Measurements from ENCODE around the gene FNDC1. TPM values are rescaled to one million over a fixed set of nuclear protein-coding genes. Genes with fewer than 3 reads are reported as not detected.

Gene FNDC1
- total and polyA plus RNA-seq, 9 donors, result 0.08 to 7.3 (median 1.1) TPM

DNA sequence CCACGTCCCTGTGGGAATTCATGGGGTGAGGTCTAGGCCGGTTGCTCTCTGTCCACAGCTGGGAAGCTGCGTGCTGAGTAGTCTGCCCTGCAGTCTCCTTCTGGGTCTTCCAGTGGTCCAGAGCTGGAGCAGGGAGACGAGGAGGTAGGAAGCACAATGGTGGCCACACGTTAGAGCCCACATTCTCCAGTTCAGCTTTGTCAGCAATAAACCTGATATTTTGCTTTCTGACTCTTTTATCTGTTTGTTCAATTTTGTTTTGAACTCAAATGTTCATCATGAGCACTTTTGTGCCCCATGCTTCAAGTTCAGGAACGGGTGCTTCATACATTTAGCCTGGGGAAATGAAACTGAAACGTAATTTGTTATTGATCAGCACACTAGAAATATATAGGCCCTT, 21.3 kb downstream of the FNDC1 start:
- Histone ChIP-seq H3K4me3 (no peak overlapping the region), H3K36me3 (no peaks in the 10 kb centered on the region), H3K27me3 (no peaks in the 10 kb centered on the region), H3K4me1 (ENCODE audit: insufficient read depth) (no peaks in the 10 kb centered on the region), H3K9me3 (no peaks in the 10 kb centered on the region), H3K27ac (no peak overlapping the region)
- no peak for DNase-seq
- 80 to 83% (median 82%) methylated on average over 7 of the region's 7 CpGs for WGBS, 3 donors
- intact Hi-C loops (cut with DNase I), result no loop called here
- TF ChIP-seq POLR2A (IDR thresholded peaks at IDR 0.05) (no peak), EP300 (IDR thresholded peaks at IDR 0.05) (no peak)
- TF ChIP-seq, protein P1, sequence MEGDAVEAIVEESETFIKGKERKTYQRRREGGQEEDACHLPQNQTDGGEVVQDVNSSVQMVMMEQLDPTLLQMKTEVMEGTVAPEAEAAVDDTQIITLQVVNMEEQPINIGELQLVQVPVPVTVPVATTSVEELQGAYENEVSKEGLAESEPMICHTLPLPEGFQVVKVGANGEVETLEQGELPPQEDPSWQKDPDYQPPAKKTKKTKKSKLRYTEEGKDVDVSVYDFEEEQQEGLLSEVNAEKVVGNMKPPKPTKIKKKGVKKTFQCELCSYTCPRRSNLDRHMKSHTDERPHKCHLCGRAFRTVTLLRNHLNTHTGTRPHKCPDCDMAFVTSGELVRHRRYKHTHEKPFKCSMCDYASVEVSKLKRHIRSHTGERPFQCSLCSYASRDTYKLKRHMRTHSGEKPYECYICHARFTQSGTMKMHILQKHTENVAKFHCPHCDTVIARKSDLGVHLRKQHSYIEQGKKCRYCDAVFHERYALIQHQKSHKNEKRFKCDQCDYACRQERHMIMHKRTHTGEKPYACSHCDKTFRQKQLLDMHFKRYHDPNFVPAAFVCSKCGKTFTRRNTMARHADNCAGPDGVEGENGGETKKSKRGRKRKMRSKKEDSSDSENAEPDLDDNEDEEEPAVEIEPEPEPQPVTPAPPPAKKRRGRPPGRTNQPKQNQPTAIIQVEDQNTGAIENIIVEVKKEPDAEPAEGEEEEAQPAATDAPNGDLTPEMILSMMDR (IDR thresholded peaks at IDR 0.05), result no peak

DNA sequence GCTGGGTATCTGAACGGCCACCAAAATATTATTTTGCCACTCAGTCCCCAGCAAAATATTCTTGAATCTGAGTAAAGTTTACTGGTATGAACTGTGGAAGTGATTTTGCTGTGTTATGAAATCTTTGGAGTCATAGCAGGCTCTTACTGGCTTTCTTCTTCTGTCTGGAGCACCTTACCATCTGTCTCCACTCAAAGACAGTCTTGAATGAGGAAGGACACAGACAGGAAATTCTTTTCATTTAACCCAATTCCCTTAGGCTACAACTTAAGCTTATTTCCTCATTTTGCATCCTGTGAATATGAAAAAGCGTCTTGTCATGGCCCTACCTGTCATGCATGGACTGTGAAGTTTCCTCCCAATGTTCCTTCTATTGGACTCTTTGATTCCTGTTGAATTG, 24.7 kb downstream of the FNDC1 start:
- H3K9me3 ChIP-seq, result no peaks in the 10 kb centered on the region
- TF ChIP-seq POLR2A (IDR thresholded peaks at IDR 0.05) (no peak), EP300 (IDR thresholded peaks at IDR 0.05) (no peak)
- TF ChIP-seq, protein P1 (IDR thresholded peaks at IDR 0.05), result no peak
- 86 to 90% (median 88%) methylated on average over 2 of the region's 2 CpGs for WGBS, 3 donors
- no peak overlapping the region for H3K27ac ChIP-seq
- intact Hi-C loops (cut with DNase I), result no loop called here
- no peak overlapping the region for H3K4me3 ChIP-seq
- DNase-seq, result no peak
- H3K27me3 ChIP-seq, result no peaks in the 10 kb centered on the region
- H3K4me1 ChIP-seq (ENCODE audit: insufficient read depth), result no peaks in the 10 kb centered on the region
- H3K36me3 ChIP-seq, result no peaks in the 10 kb centered on the region

DNA sequence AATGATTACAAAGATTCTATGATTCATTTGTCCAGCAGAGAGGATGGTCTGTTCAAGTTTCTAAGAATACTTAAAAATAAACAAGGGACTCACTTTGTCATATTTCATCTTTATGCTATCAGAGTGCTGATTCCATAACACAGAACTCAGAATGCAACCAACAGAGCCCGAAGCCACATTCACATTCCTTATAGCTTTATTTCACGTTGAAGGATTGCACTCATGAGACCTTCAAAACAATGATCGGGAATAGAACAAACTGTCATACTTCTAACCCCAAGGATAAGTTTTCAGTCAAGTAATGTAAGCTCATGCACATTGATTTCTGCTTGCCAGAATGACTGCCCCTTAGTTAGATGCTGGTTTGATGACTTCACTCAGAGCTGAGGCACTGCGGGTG, 25.2 kb downstream of the FNDC1 start:
- no peak overlapping the region for H3K27ac ChIP-seq
- no peaks in the 10 kb centered on the region for H3K27me3 ChIP-seq
- 86 to 90% (median 90%) methylated on average over 4 of the region's 4 CpGs for WGBS, 3 donors
- H3K9me3 ChIP-seq, result no peaks in the 10 kb centered on the region
- no peak for DNase-seq
- TF ChIP-seq POLR2A (IDR thresholded peaks at IDR 0.05) (no peak), EP300 (IDR thresholded peaks at IDR 0.05) (no peak)
- TF ChIP-seq, protein P1 (IDR thresholded peaks at IDR 0.05), result no peak
- no peak overlapping the region for H3K4me3 ChIP-seq
- H3K4me1 ChIP-seq (ENCODE audit: insufficient read depth), result no peaks in the 10 kb centered on the region
- intact Hi-C loops (cut with DNase I), result no loop called here
- H3K36me3 ChIP-seq, result no peaks in the 10 kb centered on the region

DNA sequence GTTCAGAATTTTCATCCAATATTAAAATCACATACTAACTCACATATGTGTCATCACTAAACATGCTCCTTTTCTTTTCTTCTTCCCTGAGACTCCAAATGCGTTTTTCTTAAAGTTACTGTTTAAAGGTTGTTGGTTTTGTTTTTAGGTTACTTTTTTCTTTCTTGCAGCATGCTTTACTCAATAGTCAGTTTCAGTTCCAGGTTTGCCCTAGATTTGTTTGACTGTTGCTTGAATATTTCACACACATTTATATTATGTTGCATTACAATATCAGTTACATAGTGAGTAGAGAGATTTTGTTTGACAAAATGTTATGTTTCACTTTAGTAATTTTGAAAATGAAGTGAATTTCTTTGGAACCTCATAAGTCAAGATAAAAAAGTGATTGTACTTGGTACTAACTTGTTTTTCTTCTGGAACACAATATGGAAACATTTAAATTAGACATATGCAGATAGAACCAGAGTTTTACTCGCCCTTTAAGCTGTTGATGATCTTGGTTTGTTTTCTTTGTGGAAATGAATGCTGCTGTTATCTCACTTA, 27.3 kb downstream of the FNDC1 start:
- no peaks in the 10 kb centered on the region for H3K27me3 ChIP-seq
- H3K27ac ChIP-seq, result no peak overlapping the region
- no peak for TF ChIP-seq EP300 (IDR thresholded peaks at IDR 0.05)
- TF ChIP-seq, protein P1 (IDR thresholded peaks at IDR 0.05), result no peak
- no peak for TF ChIP-seq POLR2A (IDR thresholded peaks at IDR 0.05)
- WGBS, 3 donors, result 47 to 65% (median 63%) methylated on average over 2 of the region's 2 CpGs
- intact Hi-C loops (cut with DNase I), result loop anchor here in 1 of 4 donors (5.0 kb wide), 1 partner anchor 151 kb away; no protein-coding TSS in a partner anchor
- no peak overlapping the region for H3K4me3 ChIP-seq
- no peaks in the 10 kb centered on the region for H3K4me1 ChIP-seq (ENCODE audit: insufficient read depth)
- H3K9me3 ChIP-seq, result no peaks in the 10 kb centered on the region
- H3K36me3 ChIP-seq, result no peaks in the 10 kb centered on the region
- no peak for DNase-seq

All from ovary (tissue), 9 donors.